ENCODE measurements around the gene CCNL1. TPM values are rescaled to one million over a fixed set of nuclear protein-coding genes. Genes with fewer than 3 reads are reported as not detected.
"Not testable (repeated sequence)": the region's sequence is repeated elsewhere in the genome, so short reads cannot be mapped to it uniquely, and the experiment has no call there.

The CCNL1 gene
- total RNA-seq, 2 experiments from 2014 or later = 206 to 214 TPM

GRCh38 chr3:157166561-157166960 lies 6.6 kb upstream of the CCNL1 start:
- DNase-seq = no peak
- H3K36me3 Mint-ChIP-seq (ENCODE audit: low read depth) = peaks cover 2% of the 10 kb centered on the region
- no peak overlapping the region for H3K4me3 Mint-ChIP-seq
- H3K27me3 Mint-ChIP-seq (ENCODE audit: low read depth) = no peaks in the 10 kb centered on the region
- no peak overlapping the region for H3K27ac Mint-ChIP-seq
- peaks cover 17% of the 10 kb centered on the region for H3K4me1 Mint-ChIP-seq (ENCODE audit: low read depth)
- intact Hi-C loops (cut with micrococcal nuclease) = no loop called here
- CTCF ChIA-PET = no interaction called here
- no peaks in the 10 kb centered on the region for H3K9me3 Mint-ChIP-seq

DNA sequence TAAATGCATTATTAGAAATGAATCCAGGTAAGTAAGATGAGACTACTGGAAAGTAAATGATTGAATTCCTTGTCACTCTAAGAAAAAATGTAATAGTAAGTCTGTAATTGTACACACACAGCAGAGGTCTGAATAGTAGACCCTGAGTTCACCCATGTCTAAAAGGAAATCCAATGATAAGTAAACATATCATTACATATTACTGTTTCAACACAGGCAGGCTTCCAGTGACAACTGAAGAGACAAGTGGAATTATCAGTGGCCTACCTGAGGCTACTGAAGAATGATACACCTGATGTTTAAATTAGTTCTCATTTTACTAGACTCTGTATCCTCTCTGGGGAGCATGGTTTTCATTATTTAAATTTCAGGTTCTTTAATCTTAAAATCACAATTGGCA lies 6.2 kb upstream of the CCNL1 start:
- intact Hi-C loops (cut with micrococcal nuclease) = no loop called here
- peaks cover 2% of the 10 kb centered on the region for H3K36me3 Mint-ChIP-seq (ENCODE audit: low read depth)
- H3K4me3 Mint-ChIP-seq = no peak overlapping the region
- CTCF ChIA-PET = no interaction called here
- peaks cover 21% of the 10 kb centered on the region for H3K4me1 Mint-ChIP-seq (ENCODE audit: low read depth)
- H3K27me3 Mint-ChIP-seq (ENCODE audit: low read depth) = no peaks in the 10 kb centered on the region
- no peak overlapping the region for H3K27ac Mint-ChIP-seq
- no peaks in the 10 kb centered on the region for H3K9me3 Mint-ChIP-seq
- DNase-seq = no peak

GRCh38 chr3:157163217-157163953 lies 3.4 kb upstream of the CCNL1 start:
- CTCF ChIA-PET = interaction anchor here (0.7 to 5.0 kb wide), 2 partner anchors 9 to 11 kb away, joined by 3 to 44 read pairs; no protein-coding TSS in a partner anchor
- no peak overlapping the region for H3K4me3 Mint-ChIP-seq
- H3K27me3 Mint-ChIP-seq (ENCODE audit: low read depth) = no peaks in the 10 kb centered on the region
- peaks cover 25% of the 10 kb centered on the region for H3K4me1 Mint-ChIP-seq (ENCODE audit: low read depth)
- peak overlapping the region; percentile 50 for H3K27ac Mint-ChIP-seq
- intact Hi-C loops (cut with micrococcal nuclease) = loop anchor here (5.0 kb wide), 1 partner anchor 1479 kb away; the partner anchor contains the start of gene GFM1
- no peaks in the 10 kb centered on the region for H3K9me3 Mint-ChIP-seq
- DNase-seq = no peak
- peaks cover 25% of the 10 kb centered on the region for H3K36me3 Mint-ChIP-seq (ENCODE audit: low read depth)

- intact Hi-C loops (cut with micrococcal nuclease) = loop anchor here (5.0 kb wide), 1 partner anchor 1480 kb away; the partner anchor contains the start of gene GFM1
- peaks cover 32% of the 10 kb centered on the region for H3K4me1 Mint-ChIP-seq (ENCODE audit: low read depth)
- H3K27me3 Mint-ChIP-seq (ENCODE audit: low read depth); H3K9me3 Mint-ChIP-seq; H3K27ac Mint-ChIP-seq; H3K4me3 Mint-ChIP-seq: not testable (repeated sequence)
- CTCF ChIA-PET = interaction anchor here (0.9 to 5.0 kb wide), 2 partner anchors 12 to 25 kb away, joined by 3 to 44 read pairs; no protein-coding TSS in a partner anchor
- peaks cover 32% of the 10 kb centered on the region for H3K36me3 Mint-ChIP-seq (ENCODE audit: low read depth)
- peak; percentile 38 for DNase-seq
Observed at GRCh38 chr3:157162620-157163019, 2.7 kb upstream of the CCNL1 start.

DNA sequence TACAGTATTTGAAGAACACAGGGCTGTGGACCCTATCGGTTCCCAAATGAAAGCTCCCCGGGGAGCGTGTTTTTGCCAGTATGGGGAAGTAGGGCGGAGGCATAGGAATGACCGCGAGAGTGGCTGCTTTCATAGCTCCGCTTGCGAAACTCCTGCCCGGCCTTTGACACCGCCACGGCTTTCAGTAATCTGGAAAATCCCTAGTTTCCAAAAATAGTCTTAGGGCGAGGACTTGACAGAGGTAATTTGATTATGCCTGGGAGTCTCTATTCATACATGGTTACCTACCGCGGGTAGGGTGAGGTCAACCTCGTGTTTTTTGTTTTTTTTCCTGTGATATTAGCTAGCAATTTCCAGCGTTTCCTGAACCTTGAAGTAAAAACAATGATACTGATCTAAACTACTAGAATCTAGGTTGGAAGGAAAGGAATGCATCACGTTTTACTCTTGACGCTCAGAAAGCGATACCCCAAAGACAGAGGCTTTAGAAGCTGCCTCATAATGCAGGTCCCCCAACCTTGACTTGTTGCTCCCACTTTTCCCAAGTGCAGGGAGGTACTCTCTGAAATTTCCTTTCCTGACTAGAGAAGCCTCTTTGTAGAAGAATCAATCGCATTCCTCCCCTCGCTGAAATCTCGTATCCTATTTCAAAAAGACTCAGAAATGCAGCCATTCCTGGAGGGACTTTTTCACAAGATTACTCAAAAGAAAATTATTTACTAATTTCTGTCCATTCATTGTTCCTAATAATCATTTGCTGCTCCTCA lies 894 bp upstream of the CCNL1 start:
- H3K36me3 Mint-ChIP-seq (ENCODE audit: low read depth) = peaks cover 50% of the 10 kb centered on the region
- peak overlapping the region; percentile 99 for H3K27ac Mint-ChIP-seq
- peak overlapping the region; percentile 93 for H3K4me3 Mint-ChIP-seq
- no peaks in the 10 kb centered on the region for H3K9me3 Mint-ChIP-seq
- no peaks in the 10 kb centered on the region for H3K27me3 Mint-ChIP-seq (ENCODE audit: low read depth)
- DNase-seq = peak; percentile 73
- peaks cover 38% of the 10 kb centered on the region for H3K4me1 Mint-ChIP-seq (ENCODE audit: low read depth)
- CTCF ChIA-PET = interaction anchor here (0.7 to 5.0 kb wide), 5 partner anchors 8 to 382 kb away, joined by 3 to 44 read pairs (median 3); no protein-coding TSS in a partner anchor
- intact Hi-C loops (cut with micrococcal nuclease) = loop anchor here (1.0 to 5.0 kb wide), 10 partner anchors 14 to 1481 kb away; partner anchors contain the start of genes GFM1, GMPS, SLC33A1 and TIPARP

GRCh38 chr3:157159037-157159761 lies 748 bp downstream of the CCNL1 start:
- intact Hi-C loops (cut with micrococcal nuclease) = loop anchor here (1.0 kb wide), 2 partner anchors 604 to 675 kb away; partner anchors contain the start of gene SSR3
- H3K4me3 Mint-ChIP-seq = peak overlapping the region; percentile 93
- peak overlapping the region; percentile 99 for H3K27ac Mint-ChIP-seq
- H3K9me3 Mint-ChIP-seq = no peaks in the 10 kb centered on the region
- no peaks in the 10 kb centered on the region for H3K27me3 Mint-ChIP-seq (ENCODE audit: low read depth)
- CTCF ChIA-PET = interaction anchor here (0.6 to 5.0 kb wide), 2 partner anchors 16 to 473 kb away, joined by 3 to 44 read pairs; no protein-coding TSS in a partner anchor
- H3K4me1 Mint-ChIP-seq (ENCODE audit: low read depth) = peaks cover 48% of the 10 kb centered on the region
- peak; percentile 88 for DNase-seq
- peaks cover 63% of the 10 kb centered on the region for H3K36me3 Mint-ChIP-seq (ENCODE audit: low read depth)

- peak overlapping the region; percentile 99 for H3K27ac Mint-ChIP-seq
- peak overlapping the region; percentile 93 for H3K4me3 Mint-ChIP-seq
- no peaks in the 10 kb centered on the region for H3K9me3 Mint-ChIP-seq
- intact Hi-C loops (cut with micrococcal nuclease) = no loop called here
- peaks cover 73% of the 10 kb centered on the region for H3K36me3 Mint-ChIP-seq (ENCODE audit: low read depth)
- H3K4me1 Mint-ChIP-seq (ENCODE audit: low read depth) = peaks cover 52% of the 10 kb centered on the region
- CTCF ChIA-PET = no interaction called here
- no peak for DNase-seq
- H3K27me3 Mint-ChIP-seq (ENCODE audit: low read depth) = no peaks in the 10 kb centered on the region
Observed at GRCh38 chr3:157157836-157158235, 2.1 kb downstream of the CCNL1 start.

GRCh38 chr3:157156837-157157635 lies 2.9 kb downstream of the CCNL1 start:
- intact Hi-C loops (cut with micrococcal nuclease) = loop anchor here (1.0 kb wide), 1 partner anchor 9 kb away; no protein-coding TSS in a partner anchor
- no peak for DNase-seq
- CTCF ChIA-PET = interaction anchor here (0.7 to 0.8 kb wide), 3 partner anchors 19 to 1173 kb away, joined by 3 to 4 read pairs (median 3); no protein-coding TSS in a partner anchor
- Mint-ChIP-seq H3K9me3 (no peaks in the 10 kb centered on the region), H3K4me3 (peak overlapping the region; percentile 93), H3K4me1 (ENCODE audit: low read depth) (peaks cover 56% of the 10 kb centered on the region), H3K27me3 (ENCODE audit: low read depth) (no peaks in the 10 kb centered on the region), H3K36me3 (ENCODE audit: low read depth) (peaks cover 75% of the 10 kb centered on the region), H3K27ac (peak overlapping the region; percentile 99)

- intact Hi-C loops (cut with micrococcal nuclease) = no loop called here
Observed at GRCh38 chr3:157155591-157155990, 4.4 kb downstream of the CCNL1 start.

GRCh38 chr3:157154563-157155330 lies 5.2 kb downstream of the CCNL1 start:
- H3K4me1 Mint-ChIP-seq (ENCODE audit: low read depth) = peaks cover 66% of the 10 kb centered on the region
- peak overlapping the region; percentile 68 for H3K4me3 Mint-ChIP-seq
- no peak for DNase-seq
- no peaks in the 10 kb centered on the region for H3K9me3 Mint-ChIP-seq
- CTCF ChIA-PET = interaction anchor here (0.7 to 1.2 kb wide), 3 partner anchors 9 to 66 kb away, joined by 3 to 10 read pairs (median 3); no protein-coding TSS in a partner anchor
- H3K36me3 Mint-ChIP-seq (ENCODE audit: low read depth) = peaks cover 80% of the 10 kb centered on the region
- peak overlapping the region; percentile 79 for H3K27ac Mint-ChIP-seq
- intact Hi-C loops (cut with micrococcal nuclease) = no loop called here
- no peaks in the 10 kb centered on the region for H3K27me3 Mint-ChIP-seq (ENCODE audit: low read depth)

More at GRCh38 chr3:157155591-157155990, 4.4 kb downstream of the CCNL1 start:
- CTCF ChIA-PET = interaction anchor here (0.7 to 1.2 kb wide), 2 partner anchors 18 to 67 kb away, joined by 3 to 10 read pairs; no protein-coding TSS in a partner anchor
- Mint-ChIP-seq H3K4me3 (peak overlapping the region; percentile 93), H3K36me3 (ENCODE audit: low read depth) (peaks cover 84% of the 10 kb centered on the region), H3K27ac (peak overlapping the region; percentile 68), H3K4me1 (ENCODE audit: low read depth) (peaks cover 63% of the 10 kb centered on the region), H3K9me3 (no peaks in the 10 kb centered on the region), H3K27me3 (ENCODE audit: low read depth) (no peaks in the 10 kb centered on the region)
- no peak for DNase-seq
